ENCODE data around the gene OPCML.

OPCML gene

GRCh38 chr11:133015457-133015856 lies 516.8 kb downstream of the OPCML start:
- no peak for DNase-seq

GRCh38 chr11:133014337-133014736 lies 518.0 kb downstream of the OPCML start:
- no peak for DNase-seq

GRCh38 chr11:133012803-133013202 lies 519.5 kb downstream of the OPCML start:
- DNase-seq, result no peak

- no peak for DNase-seq
Observed at GRCh38 chr11:133011604-133012003, 520.7 kb downstream of the OPCML start.

- no peak for DNase-seq
Observed at GRCh38 chr11:133007027-133007584, 525.2 kb downstream of the OPCML start.

GRCh38 chr11:133004369-133004768 lies 527.9 kb downstream of the OPCML start:
- DNase-seq, result no peak

- no peak for DNase-seq
Observed at GRCh38 chr11:132999516-132999915, 532.8 kb downstream of the OPCML start.

GRCh38 chr11:132999031-132999430 lies 533.3 kb downstream of the OPCML start:
- no peak for DNase-seq

- DNase-seq, result no peak
Observed at GRCh38 chr11:132997396-132997795, 534.9 kb downstream of the OPCML start.

GRCh38 chr11:132994966-132995365 lies 537.3 kb downstream of the OPCML start:
- no peak for DNase-seq

- no peak for DNase-seq
Observed at GRCh38 chr11:132993991-132994502, 538.3 kb downstream of the OPCML start.

- DNase-seq, result no peak
Observed at GRCh38 chr11:132992838-132993631, 539.3 kb downstream of the OPCML start.

- DNase-seq, result no peak
Observed at GRCh38 chr11:132988411-132988810, 543.9 kb downstream of the OPCML start.

- DNase-seq, result no peak
Observed at GRCh38 chr11:132987936-132988335, 544.4 kb downstream of the OPCML start.

GRCh38 chr11:132983641-132983978 lies 548.7 kb downstream of the OPCML start:
- no peak for DNase-seq

- no peak for DNase-seq
Observed at GRCh38 chr11:132982772-132983640, 549.3 kb downstream of the OPCML start.

- DNase-seq, result no peak
Observed at GRCh38 chr11:132981131-132981956, 551.0 kb downstream of the OPCML start.

- DNase-seq, result no peak
Observed at GRCh38 chr11:132980670-132981069, 551.6 kb downstream of the OPCML start.

- no peak for DNase-seq
Observed at GRCh38 chr11:132977746-132978145, 554.6 kb downstream of the OPCML start.

GRCh38 chr11:132977241-132977640 lies 555.1 kb downstream of the OPCML start:
- no peak for DNase-seq

GRCh38 chr11:132976115-132976514 lies 556.2 kb downstream of the OPCML start:
- no peak for DNase-seq

GRCh38 chr11:132973686-132974085 lies 558.6 kb downstream of the OPCML start:
- DNase-seq, result no peak

GRCh38 chr11:132972565-132972964 lies 559.7 kb downstream of the OPCML start:
- no peak for DNase-seq
